GM12864 (cell line): ENCODE results near the gene HSD3B2.

Experiments
- DNase-seq: peaks from one replicate; pipeline ENCODE4 v3.0.0-alpha.2; 2011; ENCODE audit warnings: low read depth
- H3K4me3 ChIP-seq: 2 replicates; pipeline ENCODE4 v1.5.1; 2011; ENCODE audit warnings: mild to moderate bottlenecking, low read depth, low read length, control low read depth
- TF ChIP-seq, protein P1 (sequence below): IDR thresholded peaks from 2 replicates; pipeline ENCODE4 v1.5.1; 2011; ENCODE audit warnings: low read depth, mild to moderate bottlenecking, moderate library complexity, low read length, control low read depth, inconsistent platforms; ENCODE audit errors: missing control alignments

Gene HSD3B2

DNA sequence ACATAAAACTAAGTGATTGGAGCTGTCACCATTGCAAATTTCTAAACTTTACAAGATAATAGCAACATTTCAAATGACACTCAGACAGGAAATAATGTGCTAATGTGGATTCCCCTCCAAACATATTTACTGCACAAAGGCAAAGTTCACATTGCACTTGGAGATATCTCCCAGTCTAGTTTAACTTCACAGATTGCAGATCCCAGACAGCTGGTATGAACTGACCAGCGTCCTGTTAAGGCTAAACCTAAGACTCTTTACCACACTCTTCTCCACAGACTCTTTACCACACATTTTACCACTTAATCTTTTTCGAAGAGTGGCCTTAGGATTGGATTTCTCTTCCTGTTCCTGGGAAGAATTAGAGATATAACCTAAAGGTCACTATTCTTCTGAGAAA lies 51.5 kb downstream of the HSD3B2 start:
- TF ChIP-seq, protein P1, sequence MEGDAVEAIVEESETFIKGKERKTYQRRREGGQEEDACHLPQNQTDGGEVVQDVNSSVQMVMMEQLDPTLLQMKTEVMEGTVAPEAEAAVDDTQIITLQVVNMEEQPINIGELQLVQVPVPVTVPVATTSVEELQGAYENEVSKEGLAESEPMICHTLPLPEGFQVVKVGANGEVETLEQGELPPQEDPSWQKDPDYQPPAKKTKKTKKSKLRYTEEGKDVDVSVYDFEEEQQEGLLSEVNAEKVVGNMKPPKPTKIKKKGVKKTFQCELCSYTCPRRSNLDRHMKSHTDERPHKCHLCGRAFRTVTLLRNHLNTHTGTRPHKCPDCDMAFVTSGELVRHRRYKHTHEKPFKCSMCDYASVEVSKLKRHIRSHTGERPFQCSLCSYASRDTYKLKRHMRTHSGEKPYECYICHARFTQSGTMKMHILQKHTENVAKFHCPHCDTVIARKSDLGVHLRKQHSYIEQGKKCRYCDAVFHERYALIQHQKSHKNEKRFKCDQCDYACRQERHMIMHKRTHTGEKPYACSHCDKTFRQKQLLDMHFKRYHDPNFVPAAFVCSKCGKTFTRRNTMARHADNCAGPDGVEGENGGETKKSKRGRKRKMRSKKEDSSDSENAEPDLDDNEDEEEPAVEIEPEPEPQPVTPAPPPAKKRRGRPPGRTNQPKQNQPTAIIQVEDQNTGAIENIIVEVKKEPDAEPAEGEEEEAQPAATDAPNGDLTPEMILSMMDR: no peak
- DNase-seq: no peak
- H3K4me3 ChIP-seq: no peak overlapping the region

DNA sequence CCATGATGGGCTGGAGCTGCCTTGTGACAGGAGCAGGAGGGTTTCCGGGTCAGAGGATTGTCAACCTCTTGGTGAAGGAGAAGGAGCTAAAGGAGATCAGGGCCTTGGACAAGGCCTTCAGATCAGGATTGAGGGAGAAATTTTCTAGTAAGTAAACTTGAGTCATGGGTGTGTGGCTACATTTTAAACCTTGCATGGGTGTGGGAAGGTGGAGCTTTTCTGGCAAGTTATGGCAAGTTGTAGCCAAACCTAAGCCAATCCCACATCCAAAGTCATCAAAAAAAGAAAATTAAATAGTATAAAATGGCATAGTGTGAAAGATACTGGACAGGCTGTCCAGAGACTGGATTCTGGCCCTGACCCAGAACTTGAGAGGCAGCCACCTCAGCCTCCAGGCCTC lies 52.3 kb downstream of the HSD3B2 start:
- TF ChIP-seq, protein P1: no peak
- no peak for DNase-seq
- H3K4me3 ChIP-seq: no peak overlapping the region

DNA sequence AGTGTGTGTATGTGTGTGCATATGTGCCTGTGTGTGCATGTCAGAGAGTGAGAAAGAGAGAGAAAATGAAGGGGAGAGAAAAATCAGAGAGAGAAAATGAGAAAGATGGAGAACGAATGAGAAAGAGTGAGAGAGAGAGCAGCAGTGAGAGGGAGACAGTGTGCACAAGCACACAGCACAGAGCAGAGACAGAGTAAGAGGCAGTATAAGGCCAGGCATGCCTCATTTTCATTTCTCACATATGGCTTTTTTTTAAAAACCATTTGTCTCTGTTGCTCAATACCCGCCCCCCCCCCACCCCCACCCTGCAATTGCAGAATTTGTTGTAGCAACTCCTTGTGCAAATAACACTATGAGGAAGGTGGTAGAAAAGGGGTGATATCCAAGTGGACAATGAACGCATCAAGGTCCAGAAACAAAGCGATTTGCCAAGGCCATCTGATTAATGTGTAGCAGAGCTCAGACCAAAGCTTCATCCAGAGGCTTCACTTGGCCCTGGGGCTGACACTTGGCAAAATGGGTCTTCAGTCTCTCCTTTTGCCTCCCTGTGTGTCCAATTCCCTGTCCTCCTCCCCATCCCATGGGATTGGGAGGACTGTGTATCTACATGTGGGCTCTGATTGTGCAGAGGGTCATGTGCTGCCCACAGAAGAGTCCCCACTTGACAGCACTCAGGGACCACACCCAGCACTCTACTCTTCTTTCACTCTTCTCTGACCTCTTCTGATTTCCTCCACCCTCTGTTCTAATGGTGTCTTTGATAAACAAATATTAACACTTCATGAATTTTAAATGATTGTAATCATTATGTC lies 53.1 kb downstream of the HSD3B2 start:
- H3K4me3 ChIP-seq: no peak overlapping the region
- TF ChIP-seq, protein P1: no peak
- no peak for DNase-seq

DNA sequence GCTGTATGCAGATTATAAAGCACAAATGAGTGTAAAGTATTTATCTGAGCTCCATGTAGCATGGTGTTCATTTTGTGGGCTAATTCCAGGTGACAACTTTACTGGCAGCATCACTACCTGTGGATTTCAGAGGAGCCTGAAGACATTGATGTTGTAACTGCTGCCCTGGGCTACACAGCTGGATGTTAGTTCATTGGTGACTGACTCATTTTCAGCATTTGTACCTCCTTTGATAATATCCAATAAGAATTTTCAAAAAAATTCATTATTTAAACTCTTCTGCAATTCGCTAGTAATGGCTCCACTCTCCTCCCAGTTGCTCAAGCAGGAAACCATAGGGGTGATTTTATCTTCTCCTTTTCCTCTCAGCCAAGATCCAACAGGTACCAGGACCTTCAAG lies 54.8 kb downstream of the HSD3B2 start:
- TF ChIP-seq, protein P1: no peak
- no peak overlapping the region for H3K4me3 ChIP-seq
- DNase-seq: no peak

DNA sequence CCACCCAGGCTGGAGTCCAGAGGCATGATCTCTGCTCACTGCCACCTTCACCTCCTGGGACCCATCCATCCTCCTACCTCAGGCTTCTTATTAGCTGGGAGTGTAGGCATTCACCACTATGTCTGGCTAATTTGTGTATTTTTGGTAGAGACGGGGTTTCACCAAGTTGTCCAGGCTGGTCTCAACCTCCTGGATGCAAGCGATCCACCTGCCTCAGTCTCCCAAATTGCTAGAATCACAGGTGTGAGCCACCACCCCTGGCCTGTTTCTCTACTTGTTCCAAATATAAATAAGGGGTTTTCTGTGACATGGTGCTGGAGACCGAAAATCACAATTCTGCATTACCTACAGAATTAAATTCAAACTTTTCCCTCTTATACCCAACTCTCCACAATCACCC lies 55.4 kb downstream of the HSD3B2 start:
- TF ChIP-seq, protein P1: no peak
- DNase-seq: no peak

DNA sequence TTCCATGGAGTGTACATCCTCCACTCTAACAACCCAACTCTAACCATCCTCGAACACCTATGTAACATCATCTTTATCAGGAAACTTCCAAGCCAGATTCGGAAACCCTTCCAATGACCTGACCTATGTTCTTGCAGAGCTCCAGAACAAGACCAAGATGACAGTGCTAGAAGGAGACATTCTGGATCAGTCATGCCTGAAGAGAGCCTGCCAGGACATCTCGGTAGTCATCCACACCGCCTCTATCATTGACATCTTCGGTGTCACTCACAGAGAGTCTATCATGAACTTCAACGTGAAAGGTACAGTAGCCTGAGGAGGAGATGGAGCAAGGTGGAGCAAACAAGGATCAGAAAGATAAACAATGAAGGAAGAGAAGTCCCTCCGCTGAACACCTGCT lies 56.0 kb downstream of the HSD3B2 start:
- TF ChIP-seq, protein P1: no peak

More for the DNA sequence above, 55.4 kb downstream of the HSD3B2 start:
- no peak overlapping the region for H3K4me3 ChIP-seq

DNA sequence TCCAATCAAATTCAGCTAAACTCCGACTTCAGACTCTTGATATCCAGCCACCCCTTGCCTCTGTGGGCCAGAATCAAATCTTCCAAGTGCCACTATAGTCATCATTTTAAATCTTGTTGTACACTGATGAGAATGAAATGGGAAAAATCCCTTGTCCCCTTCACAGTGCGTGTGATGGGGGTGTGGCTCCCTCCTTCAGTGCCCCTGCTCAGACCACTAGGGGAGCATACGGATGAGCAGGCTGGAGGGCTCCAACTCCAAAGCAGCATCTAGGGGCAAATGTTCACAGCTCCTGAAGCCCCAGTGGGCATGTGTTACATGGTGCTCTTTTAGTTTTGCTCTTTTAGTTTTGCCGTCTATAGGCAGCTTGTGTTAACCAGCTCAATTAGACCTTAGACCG lies 56.6 kb downstream of the HSD3B2 start:
- TF ChIP-seq, protein P1: no peak

More for the DNA sequence above, 56.0 kb downstream of the HSD3B2 start:
- H3K4me3 ChIP-seq: no peak overlapping the region
- DNase-seq: no peak

More for the DNA sequence above, 56.6 kb downstream of the HSD3B2 start:
- no peak overlapping the region for H3K4me3 ChIP-seq
- DNase-seq: no peak
